OCI-LY1 (cell line): ENCODE data around the gene LRRFIP2.

Experiments used
- CTCF ChIP-seq: fragments of 200-600 bp; sonication (generic), shearing (Covaris generic); IDR thresholded peaks from 2 replicates; pipeline ENCODE4 v1.5.1; 2017; ENCODE audit warnings: mild to moderate bottlenecking, antibody characterized with exemption, low read length, moderate library complexity, mixed read lengths
- EZH2 ChIP-seq: fragments of 200-600 bp; sonication (generic), shearing (Covaris generic); IDR thresholded peaks from 2 replicates; pipeline ENCODE4 v1.8.0; 2017; ENCODE audit warnings: borderline replicate concordance, mixed run types, mild to moderate bottlenecking, antibody characterized with exemption, low read length, moderate library complexity, mixed read lengths

GRCh38 chr3:37037352-37037751, 137.0 kb downstream of the LRRFIP2 start:
- no peak for TF ChIP-seq CTCF
- no peak for TF ChIP-seq EZH2
